HepG2 (cell line): ENCODE results near the gene SIGLEC1. TPM values are rescaled to one million over a fixed set of nuclear protein-coding genes. Genes with fewer than 3 reads are reported as not detected.

ENCODE experiments used
- BRD4 ChIP-seq: sonication (generic); formaldehyde crosslinking; IDR thresholded peaks from 2 replicates; pipeline ENCODE4 v1.4.0; 2020; ENCODE audit warnings: missing genetic modification reagents
- CENPT ChIP-seq: sonication (generic); formaldehyde crosslinking; IDR thresholded peaks from 2 replicates; pipeline ENCODE4 v1.8.0; 2022; ENCODE audit warnings: low read depth, mild to moderate bottlenecking, moderate library complexity, missing genetic modification reagents
- DNMT1 ChIP-seq: sonication (generic); formaldehyde crosslinking; IDR thresholded peaks from 2 replicates; pipeline ENCODE4 v1.5.1; 2020; ENCODE audit warnings: mild to moderate bottlenecking, missing genetic modification reagents
- HDAC1 ChIP-seq: sonication (generic); formaldehyde crosslinking; IDR thresholded peaks from 2 replicates; pipeline ENCODE4 v1.5.1; 2020; ENCODE audit warnings: mild to moderate bottlenecking, missing genetic modification reagents
- MED13 ChIP-seq: sonication (generic); formaldehyde crosslinking; IDR thresholded peaks from 2 replicates; pipeline ENCODE4 v1.5.0; 2020; ENCODE audit warnings: missing genetic modification reagents
- POLR2A ChIP-seq, 2 experiments: IDR thresholded peaks; 2 replicates each; pipeline ENCODE4 v1.6.1; 2011; ENCODE audit warnings: low read depth in 2 of 2, low read length in 2 of 2, mild to moderate bottlenecking in 1 of 2, moderate library complexity in 1 of 2; ENCODE audit not compliant: insufficient read depth in 1 of 2
- SIX1 ChIP-seq: sonication (generic); formaldehyde crosslinking; IDR thresholded peaks from 2 replicates; pipeline ENCODE4 v1.4.0; 2020; ENCODE audit warnings: missing genetic modification reagents, borderline replicate concordance
- SMYD3 ChIP-seq: sonication (generic); formaldehyde crosslinking; IDR thresholded peaks from 2 replicates; pipeline ENCODE4 v1.8.1; 2023; ENCODE audit warnings: mild to moderate bottlenecking, missing genetic modification reagents
- ZFP82 ChIP-seq: sonication (generic); formaldehyde crosslinking; IDR thresholded peaks from 2 replicates; pipeline ENCODE4 v1.5.1; 2020; ENCODE audit warnings: mild to moderate bottlenecking, missing genetic modification reagents, borderline replicate concordance
- ZMYM2 ChIP-seq: sonication (generic); formaldehyde crosslinking; IDR thresholded peaks from 2 replicates; pipeline ENCODE4 v1.8.0; 2022; ENCODE audit warnings: mild to moderate bottlenecking, missing genetic modification reagents
- ZNF383 ChIP-seq: sonication (generic); formaldehyde crosslinking; IDR thresholded peaks from 2 replicates; pipeline ENCODE4 v1.4.0; 2020; ENCODE audit warnings: missing genetic modification reagents, mild to moderate bottlenecking, borderline replicate concordance
- ZNF607 ChIP-seq: sonication (generic); formaldehyde crosslinking; IDR thresholded peaks from 2 replicates; pipeline ENCODE4 v1.5.1; 2020; ENCODE audit warnings: missing genetic modification reagents, mild to moderate bottlenecking, borderline replicate concordance
- ZNF660 ChIP-seq: sonication (generic); formaldehyde crosslinking; IDR thresholded peaks from 2 replicates; pipeline ENCODE4 v1.5.1; 2020; ENCODE audit warnings: mild to moderate bottlenecking, low read depth, missing genetic modification reagents, borderline replicate concordance
- ZSCAN20 ChIP-seq: sonication (generic); formaldehyde crosslinking; IDR thresholded peaks from 2 replicates; pipeline ENCODE4 v1.4.0; 2020; ENCODE audit warnings: missing genetic modification reagents, mild to moderate bottlenecking, borderline replicate concordance
- polyA plus RNA-seq, 8 experiments: library from polyadenylated mRNA; depleted of rRNA in 3 of 8; stranded (reverse) in 7 of 8; unstranded in 1 of 8; fragments of >200 nt; fragmentation: Illumina TruSeq in 4 of 8; extraction: Trizol in 4 of 8; gene quantifications; 2 replicates each; pipeline versions ENCODE4 v1.2.1 to v1.2.3, GENCODE V29; 2011 to 2016; ENCODE audit warnings: low read depth in 4 of 8, missing spikeins in 1 of 8, mixed read lengths in 1 of 8; ENCODE audit not compliant: insufficient read depth in 1 of 8
- total RNA-seq, 5 experiments: library from RNA; depleted of rRNA; stranded (reverse); fragments of >200 nt; fragmentation: Illumina TruSeq; extraction: Trizol; gene quantifications; 2 replicates each; pipeline ENCODE4 v1.2.3, GENCODE V29; 2016; ENCODE audit warnings: low read depth in 1 of 5
- TF ChIP-seq, protein P1 (sequence below): sonication (generic); formaldehyde crosslinking; IDR thresholded peaks from 2 replicates; pipeline ENCODE4 v1.4.0; 2020; ENCODE audit warnings: missing genetic modification reagents
- TF ChIP-seq, protein P2 (sequence below): sonication (generic); formaldehyde crosslinking; IDR thresholded peaks from 2 replicates; pipeline ENCODE4 v1.9.0; 2021; ENCODE audit warnings: missing genetic modification reagents, mild to moderate bottlenecking, borderline replicate concordance
- TF ChIP-seq, protein P3 (sequence below): conservative IDR thresholded peaks from 2 replicates; pipeline ENCODE4 v1.6.1; 2018; ENCODE audit warnings: missing genetic modification reagents
- TF ChIP-seq, protein P4 (sequence below): sonication (generic); formaldehyde crosslinking; IDR thresholded peaks from 2 replicates; pipeline ENCODE4 v1.5.1; 2020; ENCODE audit warnings: missing genetic modification reagents, mild to moderate bottlenecking, borderline replicate concordance
- TF ChIP-seq, protein P5 (sequence below): sonication (generic); formaldehyde crosslinking; IDR thresholded peaks from 2 replicates; pipeline ENCODE4 v1.4.0; 2020; ENCODE audit warnings: mild to moderate bottlenecking, missing genetic modification reagents
- TF ChIP-seq, protein P6 (sequence below): sonication (generic); formaldehyde crosslinking; IDR thresholded peaks from 2 replicates; pipeline ENCODE4 v1.4.0; 2020; ENCODE audit warnings: low read depth, mild to moderate bottlenecking, missing genetic modification reagents

Gene SIGLEC1
- total and polyA plus RNA-seq, 2 of the 13 experiments (the other 11 are each of a cell fraction or from before 2014, with no cell fraction given), result 0.01 TPM; not detected in 1

DNA sequence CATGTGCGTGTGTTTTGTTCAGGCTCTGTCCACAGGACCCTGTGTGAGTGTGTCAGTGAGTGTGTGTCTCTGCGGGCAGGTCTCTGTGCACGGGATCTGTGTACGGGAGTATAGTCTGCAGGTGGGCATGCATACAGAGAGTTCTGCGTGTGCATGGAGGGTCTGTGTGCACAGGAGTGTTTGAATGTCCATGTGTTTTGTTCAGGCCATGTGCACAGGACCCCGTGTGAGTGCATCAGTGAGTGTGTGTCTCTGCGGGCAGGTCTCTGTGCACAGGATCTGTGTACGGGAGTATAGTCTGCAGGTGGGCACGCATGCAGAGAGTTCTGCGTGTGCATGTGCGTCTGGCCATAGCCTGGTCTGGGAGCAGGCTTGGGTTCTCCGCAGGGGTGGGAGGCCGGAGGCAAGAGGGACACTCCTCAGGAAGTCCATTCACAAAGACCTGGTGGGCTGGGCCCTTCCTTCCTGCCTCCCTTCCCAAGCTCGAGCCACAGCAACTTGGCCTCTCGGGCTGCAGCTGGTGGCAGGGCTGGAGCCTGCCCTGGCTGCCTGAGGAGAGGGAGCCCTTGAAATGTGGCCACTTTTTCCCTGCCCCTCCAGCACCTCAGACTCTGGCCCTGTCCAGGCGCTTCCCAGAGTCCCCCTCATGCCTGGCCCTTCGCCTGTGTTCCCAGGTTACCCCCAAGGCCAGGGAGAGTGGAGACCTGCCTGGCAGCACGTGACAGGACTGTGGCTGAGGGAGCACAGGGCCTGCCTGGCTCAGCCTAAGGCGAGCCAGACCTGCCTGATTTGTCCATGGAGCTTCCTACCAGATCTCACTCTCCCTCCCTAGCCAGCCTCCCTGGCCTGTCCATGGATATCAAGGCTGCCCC lies 26.9 kb upstream of the SIGLEC1 start (continued):
- no peak for TF ChIP-seq SIX1
- no peak for TF ChIP-seq CENPT (CRISPR knock-in tag)
- no peak for TF ChIP-seq ZNF383
- TF ChIP-seq ZNF607 (CRISPR knock-in tag), result peak; percentile 82; the same call in 1 of the 2 replicates
- 0 out of 2 replicates have a peak, but pooled peaks have one; percentile 66 for TF ChIP-seq BRD4
- TF ChIP-seq DNMT1 (CRISPR knock-in tag), result no peak
- no peak; the same call in 1 of the 2 replicates for TF ChIP-seq HDAC1
- TF ChIP-seq MED13, result no peak
- TF ChIP-seq ZMYM2, result no peak
- TF ChIP-seq, protein P1, sequence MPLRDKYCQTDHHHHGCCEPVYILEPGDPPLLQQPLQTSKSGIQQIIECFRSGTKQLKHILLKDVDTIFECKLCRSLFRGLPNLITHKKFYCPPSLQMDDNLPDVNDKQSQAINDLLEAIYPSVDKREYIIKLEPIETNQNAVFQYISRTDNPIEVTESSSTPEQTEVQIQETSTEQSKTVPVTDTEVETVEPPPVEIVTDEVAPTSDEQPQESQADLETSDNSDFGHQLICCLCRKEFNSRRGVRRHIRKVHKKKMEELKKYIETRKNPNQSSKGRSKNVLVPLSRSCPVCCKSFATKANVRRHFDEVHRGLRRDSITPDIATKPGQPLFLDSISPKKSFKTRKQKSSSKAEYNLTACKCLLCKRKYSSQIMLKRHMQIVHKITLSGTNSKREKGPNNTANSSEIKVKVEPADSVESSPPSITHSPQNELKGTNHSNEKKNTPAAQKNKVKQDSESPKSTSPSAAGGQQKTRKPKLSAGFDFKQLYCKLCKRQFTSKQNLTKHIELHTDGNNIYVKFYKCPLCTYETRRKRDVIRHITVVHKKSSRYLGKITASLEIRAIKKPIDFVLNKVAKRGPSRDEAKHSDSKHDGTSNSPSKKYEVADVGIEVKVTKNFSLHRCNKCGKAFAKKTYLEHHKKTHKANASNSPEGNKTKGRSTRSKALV, result 0 out of 2 replicates have a peak, but pooled peaks have one; percentile 72
- no peak for TF ChIP-seq ZNF660
- no peak for TF ChIP-seq SMYD3
- TF ChIP-seq, protein P2, sequence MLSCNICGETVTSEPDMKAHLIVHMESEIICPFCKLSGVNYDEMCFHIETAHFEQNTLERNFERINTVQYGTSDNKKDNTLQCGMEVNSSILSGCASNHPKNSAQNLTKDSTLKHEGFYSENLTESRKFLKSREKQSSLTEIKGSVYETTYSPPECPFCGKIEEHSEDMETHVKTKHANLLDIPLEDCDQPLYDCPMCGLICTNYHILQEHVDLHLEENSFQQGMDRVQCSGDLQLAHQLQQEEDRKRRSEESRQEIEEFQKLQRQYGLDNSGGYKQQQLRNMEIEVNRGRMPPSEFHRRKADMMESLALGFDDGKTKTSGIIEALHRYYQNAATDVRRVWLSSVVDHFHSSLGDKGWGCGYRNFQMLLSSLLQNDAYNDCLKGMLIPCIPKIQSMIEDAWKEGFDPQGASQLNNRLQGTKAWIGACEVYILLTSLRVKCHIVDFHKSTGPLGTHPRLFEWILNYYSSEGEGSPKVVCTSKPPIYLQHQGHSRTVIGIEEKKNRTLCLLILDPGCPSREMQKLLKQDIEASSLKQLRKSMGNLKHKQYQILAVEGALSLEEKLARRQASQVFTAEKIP, result no peak
- TF ChIP-seq, protein P3, sequence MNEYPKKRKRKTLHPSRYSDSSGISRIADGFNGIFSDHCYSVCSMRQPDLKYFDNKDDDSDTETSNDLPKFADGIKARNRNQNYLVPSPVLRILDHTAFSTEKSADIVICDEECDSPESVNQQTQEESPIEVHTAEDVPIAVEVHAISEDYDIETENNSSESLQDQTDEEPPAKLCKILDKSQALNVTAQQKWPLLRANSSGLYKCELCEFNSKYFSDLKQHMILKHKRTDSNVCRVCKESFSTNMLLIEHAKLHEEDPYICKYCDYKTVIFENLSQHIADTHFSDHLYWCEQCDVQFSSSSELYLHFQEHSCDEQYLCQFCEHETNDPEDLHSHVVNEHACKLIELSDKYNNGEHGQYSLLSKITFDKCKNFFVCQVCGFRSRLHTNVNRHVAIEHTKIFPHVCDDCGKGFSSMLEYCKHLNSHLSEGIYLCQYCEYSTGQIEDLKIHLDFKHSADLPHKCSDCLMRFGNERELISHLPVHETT (CRISPR knock-in tag), result no peak
- TF ChIP-seq, protein P4, sequence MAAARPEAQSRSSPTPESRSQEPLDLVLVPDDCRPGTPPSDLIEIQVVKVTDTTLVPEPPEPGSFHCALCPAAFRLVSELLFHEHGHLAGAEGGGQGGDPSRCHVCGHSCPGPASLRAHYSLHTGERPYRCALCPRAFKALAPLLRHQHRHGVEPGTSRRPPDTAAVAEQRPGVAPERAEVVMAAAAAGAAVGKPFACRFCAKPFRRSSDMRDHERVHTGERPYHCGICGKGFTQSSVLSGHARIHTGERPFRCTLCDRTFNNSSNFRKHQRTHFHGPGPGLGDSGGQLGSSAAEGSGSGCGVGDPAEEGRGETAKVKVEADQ, result no peak
- no peak for TF ChIP-seq ZSCAN20
- TF ChIP-seq, protein P5, sequence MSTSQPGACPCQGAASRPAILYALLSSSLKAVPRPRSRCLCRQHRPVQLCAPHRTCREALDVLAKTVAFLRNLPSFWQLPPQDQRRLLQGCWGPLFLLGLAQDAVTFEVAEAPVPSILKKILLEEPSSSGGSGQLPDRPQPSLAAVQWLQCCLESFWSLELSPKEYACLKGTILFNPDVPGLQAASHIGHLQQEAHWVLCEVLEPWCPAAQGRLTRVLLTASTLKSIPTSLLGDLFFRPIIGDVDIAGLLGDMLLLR (CRISPR knock-in tag), result no peak
- TF ChIP-seq POLR2A (IDR thresholded peaks at IDR 0.05; ENCODE audit: insufficient read depth in 1 of 2, low read depth in 2 of 2, low read length in 2 of 2), result no peak
- no peak for TF ChIP-seq ZFP82 (CRISPR knock-in tag)
- TF ChIP-seq, protein P6, sequence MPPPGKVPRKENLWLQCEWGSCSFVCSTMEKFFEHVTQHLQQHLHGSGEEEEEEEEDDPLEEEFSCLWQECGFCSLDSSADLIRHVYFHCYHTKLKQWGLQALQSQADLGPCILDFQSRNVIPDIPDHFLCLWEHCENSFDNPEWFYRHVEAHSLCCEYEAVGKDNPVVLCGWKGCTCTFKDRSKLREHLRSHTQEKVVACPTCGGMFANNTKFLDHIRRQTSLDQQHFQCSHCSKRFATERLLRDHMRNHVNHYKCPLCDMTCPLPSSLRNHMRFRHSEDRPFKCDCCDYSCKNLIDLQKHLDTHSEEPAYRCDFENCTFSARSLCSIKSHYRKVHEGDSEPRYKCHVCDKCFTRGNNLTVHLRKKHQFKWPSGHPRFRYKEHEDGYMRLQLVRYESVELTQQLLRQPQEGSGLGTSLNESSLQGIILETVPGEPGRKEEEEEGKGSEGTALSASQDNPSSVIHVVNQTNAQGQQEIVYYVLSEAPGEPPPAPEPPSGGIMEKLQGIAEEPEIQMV, result 0 out of 2 replicates have a peak, but pooled peaks have one; percentile 23
